MM.1S (cell line): ENCODE results near the gene FLT1.

ENCODE experiments used
- CTCF ChIP-seq: fragments of 300-600 bp; sonication (generic); IDR thresholded peaks from 2 replicates; pipeline ENCODE4 v1.5.1; 2016; ENCODE audit warnings: antibody characterized with exemption, low read length, mixed read lengths
- EZH2 ChIP-seq: fragments of 300-600 bp; sonication (generic); optimal IDR thresholded peaks from 2 replicates; pipeline ENCODE3; 2017; ENCODE audit warnings: low read depth, mild to moderate bottlenecking, antibody characterized with exemption, low read length, mixed read lengths
- EZH2phosphoT487 ChIP-seq: fragments of 300-600 bp; sonication (generic); IDR thresholded peaks from 2 replicates; pipeline ENCODE4 v1.6.1; 2018; ENCODE audit warnings: antibody characterized with exemption, low read length

GRCh38 chr13:28271056-28271840 lies 223.7 kb downstream of the FLT1 start:
- TF ChIP-seq CTCF (no peak), EZH2 (no peak), EZH2phosphoT487 (no peak)
